ENCODE data around the gene ADGRB2. TPM values are rescaled to one million over a fixed set of nuclear protein-coding genes. Genes with fewer than 3 reads are reported as not detected.

Gene ADGRB2
- total RNA-seq, 1 experiment from 2014 or later, result 15.6 TPM

DNA sequence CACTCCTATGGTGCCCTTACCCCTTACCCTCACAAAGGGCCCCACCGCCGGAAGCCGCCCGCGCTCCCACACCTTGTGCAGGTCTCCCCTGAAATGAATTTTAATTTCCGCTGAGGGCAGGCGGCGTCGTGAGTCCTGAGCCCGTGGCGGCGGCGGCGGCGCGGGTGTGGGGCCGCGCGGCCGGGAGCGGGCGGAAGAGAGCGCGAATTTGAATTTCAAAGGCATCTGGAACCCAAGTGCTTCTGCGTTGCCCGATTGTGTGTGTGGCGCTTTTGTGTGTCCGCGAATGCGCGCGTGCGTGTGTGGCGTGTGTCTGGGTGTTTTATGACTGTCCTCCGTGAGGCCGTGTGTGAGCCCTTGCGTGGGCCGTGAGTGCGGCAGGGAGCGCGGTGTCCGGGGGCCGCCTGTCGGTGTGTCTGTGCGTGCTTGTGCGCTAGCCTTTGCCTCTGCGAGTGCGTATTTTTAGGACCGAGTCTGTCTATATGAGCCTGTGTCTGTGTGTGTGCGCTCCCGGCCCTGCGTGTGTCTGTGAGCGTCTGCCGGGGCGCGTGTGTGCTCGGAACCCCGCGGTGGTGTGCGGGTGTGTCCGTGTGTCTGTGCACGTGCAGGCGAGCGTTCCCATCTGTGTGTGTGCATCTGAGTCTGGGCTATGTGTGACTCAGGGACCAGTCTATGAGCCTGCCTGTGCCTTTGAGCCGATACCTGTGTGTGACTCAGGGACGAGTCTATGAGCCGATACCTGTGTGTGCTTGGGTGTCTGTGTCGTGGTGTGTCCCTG, 7.9 kb upstream of the ADGRB2 start:
- Histone ChIP-seq H3K4me3 (no peak overlapping the region), H3K27me3 (ENCODE audit: insufficient read depth, low read depth) (peaks cover 17% of the 10 kb centered on the region; the same call in 1 of the 2 replicates), H3K79me2 (ENCODE audit: low read depth) (no peaks in the 10 kb centered on the region), H3F3A (ENCODE audit: insufficient read depth, low read depth) (peaks cover 7% of the 10 kb centered on the region), H2AFZ (no peak overlapping the region), H3K4me2 (no peak overlapping the region), H3K4me1 (replicated peaks; ENCODE audit: insufficient read depth) (no peaks in the 10 kb centered on the region), H3K36me3 (ENCODE audit: low read depth) (no peaks in the 10 kb centered on the region), H4K20me1 (ENCODE audit: insufficient read depth) (no peaks in the 10 kb centered on the region), H3K9me3 (ENCODE audit: insufficient read depth, low read depth) (no peaks in the 10 kb centered on the region), H3K9me2 (ENCODE audit: insufficient read depth) (no peaks in the 10 kb centered on the region), H3K27ac (no peak overlapping the region)
- POLR2A ChIA-PET (ENCODE audit: unreplicated experiment), result no interaction called here
- intact Hi-C loops (cut with micrococcal nuclease; ENCODE audit: unreplicated experiment), result no loop called here
- CTCF ChIA-PET, result no interaction called here
- no TSS peak for BruUV-seq (replicated peaks)
- no peak for DNase-seq
- no peak for TF ChIP-seq EZH2 (IDR thresholded peaks at IDR 0.05; ENCODE audit: low read depth)
- TF ChIP-seq, protein P1, sequence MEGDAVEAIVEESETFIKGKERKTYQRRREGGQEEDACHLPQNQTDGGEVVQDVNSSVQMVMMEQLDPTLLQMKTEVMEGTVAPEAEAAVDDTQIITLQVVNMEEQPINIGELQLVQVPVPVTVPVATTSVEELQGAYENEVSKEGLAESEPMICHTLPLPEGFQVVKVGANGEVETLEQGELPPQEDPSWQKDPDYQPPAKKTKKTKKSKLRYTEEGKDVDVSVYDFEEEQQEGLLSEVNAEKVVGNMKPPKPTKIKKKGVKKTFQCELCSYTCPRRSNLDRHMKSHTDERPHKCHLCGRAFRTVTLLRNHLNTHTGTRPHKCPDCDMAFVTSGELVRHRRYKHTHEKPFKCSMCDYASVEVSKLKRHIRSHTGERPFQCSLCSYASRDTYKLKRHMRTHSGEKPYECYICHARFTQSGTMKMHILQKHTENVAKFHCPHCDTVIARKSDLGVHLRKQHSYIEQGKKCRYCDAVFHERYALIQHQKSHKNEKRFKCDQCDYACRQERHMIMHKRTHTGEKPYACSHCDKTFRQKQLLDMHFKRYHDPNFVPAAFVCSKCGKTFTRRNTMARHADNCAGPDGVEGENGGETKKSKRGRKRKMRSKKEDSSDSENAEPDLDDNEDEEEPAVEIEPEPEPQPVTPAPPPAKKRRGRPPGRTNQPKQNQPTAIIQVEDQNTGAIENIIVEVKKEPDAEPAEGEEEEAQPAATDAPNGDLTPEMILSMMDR (conservative IDR thresholded peaks at IDR 0.05), result no peak

DNA sequence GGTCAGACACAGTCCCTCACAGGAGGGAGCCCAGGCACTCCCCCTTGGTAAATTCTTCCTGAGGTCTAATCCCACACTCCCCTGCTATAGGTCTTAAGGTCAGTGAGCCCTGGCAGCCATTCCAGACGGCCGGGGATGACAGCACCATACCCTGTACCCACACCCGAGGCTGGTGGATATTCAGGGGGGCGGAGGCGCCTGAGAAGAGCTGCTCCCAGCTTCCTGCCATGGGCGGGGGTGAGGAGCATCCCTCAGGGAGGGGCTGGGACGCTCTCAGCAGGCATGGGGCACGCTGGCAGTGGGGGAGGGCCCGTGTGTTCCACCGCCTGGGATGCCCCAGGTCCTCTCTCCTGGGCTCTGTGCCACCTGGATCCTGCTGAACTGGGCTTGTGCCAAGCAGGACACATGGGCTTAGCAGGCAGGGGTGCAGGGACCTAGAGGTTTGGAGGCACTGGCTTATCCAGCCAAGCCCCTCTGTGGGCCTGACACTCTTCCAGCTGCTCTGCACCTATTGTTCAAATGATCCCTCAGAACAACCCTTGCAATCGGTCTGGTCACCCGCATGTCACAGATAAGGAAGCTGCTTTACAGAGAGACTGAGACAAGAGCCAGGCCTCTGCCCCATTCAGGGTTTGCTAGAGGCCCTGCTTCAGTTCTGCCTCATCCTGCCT, 5.7 kb upstream of the ADGRB2 start:
- Histone ChIP-seq H3K36me3 (ENCODE audit: low read depth) (no peaks in the 10 kb centered on the region), H3K9me2 (ENCODE audit: insufficient read depth) (no peaks in the 10 kb centered on the region)

DNA sequence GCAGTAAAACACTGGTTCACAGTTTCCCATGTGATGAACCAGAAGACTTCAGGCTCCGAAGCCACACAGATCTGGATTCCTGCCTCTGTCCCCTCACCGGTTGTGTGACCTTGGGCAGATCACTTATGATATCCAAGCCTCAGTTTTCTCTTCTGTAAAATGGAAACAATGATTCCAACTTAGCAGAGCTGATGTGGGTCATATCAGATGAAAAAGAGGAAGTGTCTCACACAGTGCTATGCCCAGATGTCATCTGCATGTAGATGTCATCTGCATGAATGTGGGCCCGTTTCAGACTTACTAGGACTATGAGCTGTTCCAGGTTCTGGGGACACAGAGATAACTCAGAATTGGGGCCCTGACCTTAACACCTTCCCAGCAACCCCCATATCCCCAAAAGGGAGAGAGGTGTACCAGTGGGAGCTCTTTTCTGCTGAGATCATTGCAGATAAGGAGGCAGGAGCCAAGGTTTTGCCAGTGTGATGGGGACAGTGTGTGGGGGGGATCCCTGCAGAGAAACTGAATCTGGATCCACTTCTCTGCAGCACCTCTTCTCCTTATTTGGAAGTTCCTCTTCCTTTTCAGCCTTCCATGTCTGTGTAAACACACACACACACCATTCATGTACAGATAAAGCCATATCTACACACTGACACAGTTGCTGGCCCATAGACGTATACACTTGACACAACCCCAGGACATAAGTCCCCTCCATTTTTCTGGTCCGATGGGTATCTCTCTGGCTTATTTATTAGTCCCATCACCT, 5.0 kb upstream of the ADGRB2 start:
- H3K9me2 ChIP-seq (ENCODE audit: insufficient read depth), result no peaks in the 10 kb centered on the region
- no TSS peak for BruUV-seq (replicated peaks)
- no peaks in the 10 kb centered on the region; the same call in 1 of the 2 replicates for H3K4me1 ChIP-seq (replicated peaks; ENCODE audit: insufficient read depth)
- no peak overlapping the region for H3K4me2 ChIP-seq
- peaks cover 6% of the 10 kb centered on the region; the same call in 1 of the 2 replicates for H3K27me3 ChIP-seq (ENCODE audit: insufficient read depth, low read depth)
- H3K79me2 ChIP-seq (ENCODE audit: low read depth), result no peaks in the 10 kb centered on the region
- no peak for TF ChIP-seq EZH2 (IDR thresholded peaks at IDR 0.05; ENCODE audit: low read depth)
- TF ChIP-seq, protein P1 (conservative IDR thresholded peaks at IDR 0.05), result no peak
- no peaks in the 10 kb centered on the region for H3K36me3 ChIP-seq (ENCODE audit: low read depth)
- no peak overlapping the region for H3K4me3 ChIP-seq
- H4K20me1 ChIP-seq (ENCODE audit: insufficient read depth), result no peaks in the 10 kb centered on the region
- H3K27ac ChIP-seq, result no peak overlapping the region
- CTCF ChIA-PET, result interaction anchor here (0.6 kb wide), 1 partner anchor 64 kb away, joined by 9 read pairs; no protein-coding TSS in a partner anchor
- intact Hi-C loops (cut with micrococcal nuclease; ENCODE audit: unreplicated experiment), result no loop called here
- H3F3A ChIP-seq (ENCODE audit: insufficient read depth, low read depth), result peaks cover 22% of the 10 kb centered on the region
- no peak overlapping the region for H2AFZ ChIP-seq
- POLR2A ChIA-PET (ENCODE audit: unreplicated experiment), result no interaction called here
- DNase-seq, result no peak
- H3K9me3 ChIP-seq (ENCODE audit: insufficient read depth, low read depth), result no peaks in the 10 kb centered on the region

More for the DNA sequence above, 5.7 kb upstream of the ADGRB2 start:
- Histone ChIP-seq H3K79me2 (ENCODE audit: low read depth) (no peaks in the 10 kb centered on the region), H3K4me3 (no peak overlapping the region), H2AFZ (no peak overlapping the region), H3K4me1 (replicated peaks; ENCODE audit: insufficient read depth) (no peaks in the 10 kb centered on the region; the same call in 1 of the 2 replicates), H3K4me2 (no peak overlapping the region), H4K20me1 (ENCODE audit: insufficient read depth) (no peaks in the 10 kb centered on the region), H3K9me3 (ENCODE audit: insufficient read depth, low read depth) (no peaks in the 10 kb centered on the region), H3F3A (ENCODE audit: insufficient read depth, low read depth) (peaks cover 17% of the 10 kb centered on the region), H3K27me3 (ENCODE audit: insufficient read depth, low read depth) (peaks cover 10% of the 10 kb centered on the region; the same call in 1 of the 2 replicates), H3K27ac (no peak overlapping the region)
- no peak for TF ChIP-seq EZH2 (IDR thresholded peaks at IDR 0.05; ENCODE audit: low read depth)
- TF ChIP-seq, protein P1 (conservative IDR thresholded peaks at IDR 0.05), result no peak
- BruUV-seq (replicated peaks), result no TSS peak
- intact Hi-C loops (cut with micrococcal nuclease; ENCODE audit: unreplicated experiment), result no loop called here
- POLR2A ChIA-PET (ENCODE audit: unreplicated experiment), result no interaction called here
- CTCF ChIA-PET, result no interaction called here
- no peak for DNase-seq
